Measurements from ENCODE around the gene FSTL4.

Gene FSTL4

DNA sequence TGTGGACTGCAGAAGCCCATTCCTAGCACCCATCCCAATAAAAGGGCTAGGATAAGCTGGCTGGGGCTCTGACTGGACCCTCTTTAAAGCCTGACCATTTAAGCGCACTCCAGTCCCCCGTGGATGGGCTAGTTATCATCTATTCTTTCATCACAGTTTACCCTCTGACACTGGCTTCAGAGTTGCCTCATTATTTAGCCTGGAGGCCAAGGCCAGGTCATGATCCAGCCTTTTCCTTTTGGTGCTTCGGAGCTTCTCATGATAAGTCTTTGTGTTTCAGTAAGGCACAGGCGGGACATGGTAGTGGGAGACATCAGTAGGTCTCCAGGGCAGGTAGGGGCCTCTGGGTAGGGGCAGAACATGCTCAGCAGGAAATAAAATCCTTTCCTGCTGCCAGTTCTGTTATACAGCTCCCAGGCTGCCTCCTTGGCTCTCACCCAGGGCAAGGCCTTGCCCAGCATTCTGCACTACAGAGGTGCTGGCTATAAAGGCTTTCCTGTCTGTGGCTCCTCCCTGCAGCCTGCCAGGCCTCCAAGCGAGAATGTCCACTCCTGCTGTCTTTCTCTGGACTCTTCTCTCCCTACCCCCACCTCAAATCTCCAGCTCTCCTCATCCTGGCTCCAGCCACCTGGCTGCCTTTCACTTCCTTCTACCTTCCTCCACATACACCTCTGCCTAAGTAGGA lies 128.8 kb downstream of the FSTL4 start:
- FAIRE-seq = no peak
- DNase-seq (ENCODE audit: insufficient read length, low spot score) = no peak

DNA sequence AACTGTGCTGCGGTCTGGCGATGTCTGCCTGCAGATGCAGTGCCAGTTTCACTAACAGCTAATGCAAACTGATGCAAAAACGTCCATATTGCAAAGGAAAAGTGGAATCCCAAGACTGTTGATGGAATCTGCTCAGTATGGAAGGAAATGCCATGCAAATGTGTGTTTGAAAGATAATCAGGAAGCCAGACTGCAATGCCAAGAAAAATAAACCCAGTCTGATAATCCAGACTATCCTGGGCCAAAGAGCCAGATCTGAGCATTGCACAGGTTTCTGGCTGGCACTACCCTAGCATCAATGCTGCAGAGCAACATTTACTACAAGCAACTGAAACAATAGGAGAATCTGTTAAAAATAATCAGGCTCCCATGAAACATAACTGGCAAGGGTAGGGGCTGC lies 130.3 kb downstream of the FSTL4 start:
- FAIRE-seq = no peak

DNA sequence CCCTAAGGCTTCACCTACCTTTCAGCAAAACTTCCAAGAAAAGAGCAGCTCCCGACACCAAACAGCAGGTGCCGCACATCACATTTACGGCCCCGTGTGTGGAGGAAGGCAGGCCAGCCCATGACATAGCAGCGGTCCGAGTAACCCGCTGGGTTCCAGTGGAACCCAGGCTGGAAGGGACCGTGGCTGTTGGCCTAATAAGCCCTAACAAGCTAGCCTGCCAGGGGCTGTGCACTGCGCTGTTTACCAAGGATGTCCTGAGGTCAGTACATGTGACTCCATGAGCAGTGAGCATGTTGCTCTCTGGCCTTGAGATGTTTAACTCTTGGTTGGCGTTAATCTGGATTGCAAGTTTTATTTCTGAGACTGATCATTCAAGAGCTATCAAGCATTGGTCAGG lies 131.5 kb downstream of the FSTL4 start:
- no peak for FAIRE-seq
- DNase-seq (ENCODE audit: insufficient read length, low spot score) = no peak

More for the DNA sequence above, 130.3 kb downstream of the FSTL4 start:
- no peak for DNase-seq (ENCODE audit: insufficient read length, low spot score)

DNA sequence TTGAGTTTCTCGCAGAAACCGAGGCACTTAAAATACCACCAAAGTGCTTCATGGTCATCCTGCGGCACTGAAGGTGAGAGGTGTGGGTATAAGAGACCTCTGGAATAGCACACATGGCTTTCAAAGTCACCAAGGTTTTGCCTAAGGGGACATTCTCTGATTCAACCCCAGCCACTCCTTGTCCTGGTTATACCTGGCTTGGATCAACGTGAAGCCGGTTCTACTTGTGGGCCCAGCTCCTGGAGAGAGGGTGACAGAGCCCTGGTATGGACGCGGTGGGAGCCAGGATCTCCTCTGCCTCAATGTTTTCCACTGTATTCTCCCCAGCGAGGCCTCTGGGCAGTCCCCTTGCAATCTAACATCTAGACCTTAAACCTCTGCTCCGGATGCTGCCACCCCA lies 132.0 kb downstream of the FSTL4 start:
- DNase-seq (ENCODE audit: insufficient read length, low spot score) (no peak), FAIRE-seq (no peak)

DNA sequence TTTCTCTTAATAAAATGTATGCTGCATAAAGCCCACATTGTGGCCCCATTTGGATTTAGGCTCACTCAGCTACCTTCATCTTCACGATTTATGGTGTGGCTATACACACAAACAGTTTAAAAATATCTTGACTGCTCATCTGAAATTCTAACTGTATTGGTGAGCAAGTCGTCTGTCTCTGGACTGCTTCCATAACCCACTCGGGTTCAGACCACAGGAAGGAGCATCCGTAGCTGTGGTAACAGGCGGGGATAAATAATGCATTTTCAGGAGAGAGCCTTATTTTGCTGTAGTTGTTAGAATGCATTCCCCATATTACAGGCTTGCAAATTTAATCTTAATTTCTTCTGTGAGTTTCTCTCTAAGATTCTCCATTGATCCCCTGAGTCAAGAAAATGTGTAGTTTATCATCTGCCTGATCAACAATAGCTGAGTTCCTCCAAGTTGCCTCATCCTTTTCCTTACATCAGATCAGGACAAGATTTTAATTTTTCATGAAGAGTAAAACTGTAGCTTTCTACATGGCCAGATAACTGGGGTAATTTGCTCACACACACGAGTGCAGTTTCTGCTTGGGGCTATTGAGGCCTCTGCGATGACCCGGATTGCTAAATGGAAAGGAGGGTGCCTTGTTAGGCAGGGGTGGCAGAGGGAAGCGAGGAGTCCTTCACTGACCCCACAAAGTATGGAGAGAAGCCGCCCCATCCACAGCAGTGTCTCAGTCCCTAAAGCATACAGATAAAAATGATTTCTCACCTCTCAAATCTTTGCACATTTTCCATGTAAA lies 133.9 kb downstream of the FSTL4 start:
- FAIRE-seq (no peak), DNase-seq (ENCODE audit: insufficient read length, low spot score) (no peak)

DNA sequence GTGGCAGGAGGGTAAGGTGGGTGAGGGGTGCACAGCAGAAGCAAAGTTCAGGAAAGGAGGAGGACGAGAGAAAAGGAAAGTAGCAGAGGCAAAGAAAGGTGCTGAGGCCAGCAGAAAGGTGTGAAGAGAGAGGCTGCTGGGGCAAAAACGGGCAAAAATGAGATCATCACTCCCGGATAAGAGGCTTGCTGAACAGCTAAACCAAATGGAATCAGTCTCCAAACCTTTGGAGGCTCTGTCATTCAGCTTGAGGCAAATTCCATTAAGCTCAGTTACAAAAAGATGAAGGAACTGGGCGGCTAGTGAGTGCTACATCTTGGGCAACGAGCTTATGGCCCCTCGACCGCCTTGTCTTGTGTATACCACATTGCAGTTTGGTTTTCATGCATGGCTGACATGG lies 136.4 kb downstream of the FSTL4 start:
- DNase-seq (ENCODE audit: insufficient read length, low spot score) = no peak
- FAIRE-seq = no peak

DNA sequence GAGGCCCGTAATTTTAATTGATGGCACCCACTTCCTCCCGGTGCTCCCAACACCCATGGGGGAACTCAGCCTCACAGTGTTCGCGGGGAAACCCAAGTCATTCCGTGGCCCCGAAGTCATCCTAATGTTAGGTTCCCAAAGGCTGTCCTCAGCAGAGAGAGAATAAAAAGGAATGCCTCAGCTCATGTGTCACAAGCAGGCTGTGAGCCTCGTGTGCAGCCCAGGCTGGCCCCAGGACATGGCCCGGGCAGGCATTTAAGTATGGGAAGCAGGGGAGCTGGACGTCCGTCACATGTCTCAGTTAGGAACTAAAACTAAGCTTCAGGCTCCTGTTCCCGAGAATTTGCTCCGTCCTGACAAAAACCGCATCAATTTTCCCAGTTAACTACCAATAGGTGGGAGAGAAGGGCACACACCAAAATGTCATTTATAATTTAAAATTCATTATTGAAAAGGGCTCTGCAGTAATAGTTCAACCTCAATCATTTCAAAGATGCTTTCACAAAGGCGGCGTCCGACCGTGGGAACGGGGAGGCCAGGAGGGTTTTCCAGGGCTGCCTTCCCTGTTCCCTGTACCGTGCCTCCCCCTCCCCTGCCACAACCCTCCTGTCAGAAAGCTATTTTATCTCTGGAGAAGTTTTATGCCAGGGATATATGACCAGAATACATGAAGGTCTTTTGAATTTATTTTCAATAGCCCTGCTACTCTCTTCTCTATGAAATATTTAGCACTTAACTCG lies 137.3 kb downstream of the FSTL4 start:
- DNase-seq (ENCODE audit: insufficient read length, low spot score) = no peak
- no peak for FAIRE-seq

DNA sequence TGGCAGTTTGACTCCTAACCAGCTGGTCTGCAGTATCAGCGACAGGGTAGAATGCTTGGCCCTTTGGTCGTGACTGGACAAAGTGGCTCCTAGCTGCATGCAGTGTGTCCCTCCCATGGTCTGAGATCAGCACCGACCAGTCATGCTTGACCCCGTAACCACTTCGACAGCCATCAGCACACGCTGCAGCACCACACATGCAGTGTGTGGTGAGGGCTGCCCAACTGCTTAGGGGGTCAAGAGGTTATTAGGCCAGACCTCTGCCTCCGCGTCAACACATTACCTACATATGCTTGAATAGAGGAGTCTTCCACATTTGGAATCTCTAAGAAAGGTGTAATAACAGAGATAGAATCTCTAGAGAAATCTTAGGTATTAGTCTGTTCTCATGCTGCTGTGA lies 139.1 kb downstream of the FSTL4 start:
- no peak for DNase-seq (ENCODE audit: insufficient read length, low spot score)
- no peak for FAIRE-seq

DNA sequence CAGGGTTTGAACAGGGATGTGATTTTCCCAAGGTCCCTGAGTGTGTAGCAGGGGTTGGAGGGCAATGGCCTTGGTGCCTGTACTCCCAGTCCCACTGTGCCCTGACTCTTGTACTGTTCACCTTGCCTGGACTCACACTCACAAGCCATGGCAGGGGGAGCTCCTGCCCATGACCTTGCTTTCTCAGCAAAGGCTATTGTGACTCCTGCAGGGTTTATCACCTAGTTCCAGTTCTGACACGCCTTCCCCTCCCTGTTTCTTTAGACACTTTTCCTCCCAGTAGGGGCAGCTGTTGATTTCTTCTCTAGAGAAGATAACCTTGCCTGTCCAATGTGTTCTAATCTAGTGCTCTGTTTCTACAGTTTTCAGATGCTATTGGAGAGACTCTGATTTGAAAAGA lies 139.5 kb downstream of the FSTL4 start:
- FAIRE-seq (no peak), DNase-seq (ENCODE audit: insufficient read length, low spot score) (no peak)

DNA sequence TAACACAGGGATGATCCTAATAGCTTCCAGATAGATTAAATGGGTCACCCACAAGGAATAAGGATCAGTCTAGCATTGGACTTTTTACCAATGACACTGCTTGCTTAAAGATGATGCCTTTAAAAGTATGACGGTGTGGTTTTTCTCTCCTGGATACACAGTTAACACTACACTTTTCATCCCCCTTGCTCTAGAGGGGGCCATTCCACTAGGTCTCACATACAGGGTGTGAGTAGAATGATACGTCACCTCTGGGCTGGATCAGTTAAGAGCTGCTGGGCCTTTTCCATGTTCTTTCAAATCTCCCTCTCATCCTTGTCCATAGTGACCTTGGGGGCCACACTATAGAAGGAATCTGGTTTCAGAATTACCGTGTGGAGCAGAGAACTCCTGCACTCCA lies 140.6 kb downstream of the FSTL4 start:
- DNase-seq (ENCODE audit: insufficient read length, low spot score) = no peak
- no peak for FAIRE-seq

DNA sequence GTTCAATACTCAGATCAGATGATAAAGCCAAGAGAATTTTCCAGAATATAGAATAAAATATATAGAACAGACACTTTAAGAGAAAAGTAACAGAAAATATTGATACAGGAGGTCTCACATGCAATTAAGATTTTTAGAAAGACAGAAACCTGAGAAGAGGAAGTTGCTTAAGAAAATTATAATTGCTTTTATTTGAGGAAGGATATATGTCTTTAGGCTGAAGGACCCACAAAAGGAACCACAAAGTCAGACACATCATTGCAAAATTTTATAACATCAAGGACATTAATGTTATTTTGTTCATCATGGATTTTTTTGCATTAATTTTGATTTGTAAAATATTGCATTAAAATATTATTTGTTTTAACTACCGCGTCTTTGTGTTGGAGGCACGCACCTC lies 141.5 kb downstream of the FSTL4 start:
- no peak for DNase-seq (ENCODE audit: insufficient read length, low spot score)
- FAIRE-seq = no peak

DNA sequence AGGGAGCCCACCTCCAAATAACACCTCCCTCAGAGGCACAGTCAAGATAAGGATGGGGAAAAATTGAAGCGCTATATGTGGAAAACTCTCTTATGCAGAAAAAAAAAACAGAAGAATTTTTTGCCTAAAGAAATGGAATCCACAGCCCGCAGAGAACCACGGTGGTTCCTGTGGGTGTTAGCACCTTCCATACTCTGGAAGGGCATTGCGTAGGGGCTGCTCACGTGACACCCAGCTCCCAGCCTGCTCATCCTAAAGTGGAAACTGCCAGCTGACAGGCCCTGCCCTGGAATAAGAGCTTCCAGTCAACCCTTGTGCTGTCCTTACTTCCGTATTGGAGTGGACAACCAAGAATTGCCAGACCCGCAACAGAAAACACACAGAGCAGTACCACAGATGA lies 142.5 kb downstream of the FSTL4 start:
- no peak for FAIRE-seq

DNA sequence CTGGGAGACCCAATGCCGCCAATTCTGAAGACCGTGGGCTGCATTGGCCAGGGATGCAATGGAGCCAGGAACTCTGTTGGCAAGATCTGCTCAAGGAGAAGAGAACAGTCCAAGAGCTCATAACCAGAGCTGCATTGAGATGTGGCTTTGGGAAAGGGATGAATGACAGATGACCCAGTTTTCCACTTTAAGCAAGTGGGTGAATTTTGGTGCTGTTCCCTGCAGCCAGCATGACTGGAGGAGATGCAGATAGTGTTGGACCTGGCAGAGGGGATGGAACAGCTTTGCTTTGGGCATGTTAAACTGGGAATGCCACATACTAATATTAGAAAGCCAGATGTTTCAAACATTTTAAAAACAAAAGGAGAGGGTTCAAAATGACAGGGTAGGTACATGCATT lies 143.1 kb downstream of the FSTL4 start:
- DNase-seq (ENCODE audit: insufficient read length, low spot score) (no peak), FAIRE-seq (no peak)

More for the DNA sequence above, 142.5 kb downstream of the FSTL4 start:
- no peak for DNase-seq (ENCODE audit: insufficient read length, low spot score)

DNA sequence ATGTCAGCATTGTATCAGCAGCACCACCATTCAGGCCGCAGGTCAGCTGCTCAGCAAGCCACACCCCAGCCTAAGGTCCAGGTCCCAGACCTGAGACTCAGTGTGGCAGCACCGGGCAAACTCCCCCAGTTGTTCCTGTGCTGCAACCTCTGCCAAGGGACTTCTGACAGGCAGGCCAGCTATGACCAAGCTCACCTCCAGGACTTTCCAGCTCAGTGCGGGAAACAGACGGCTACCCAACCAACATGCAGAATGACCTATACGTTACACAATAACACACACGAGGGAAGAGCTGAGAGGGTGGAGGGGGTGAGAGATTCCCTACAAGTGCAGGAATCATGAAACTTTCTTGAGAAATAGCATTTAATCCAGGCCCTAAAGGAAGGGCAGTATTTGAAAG lies 143.7 kb downstream of the FSTL4 start:
- FAIRE-seq = no peak
- DNase-seq (ENCODE audit: insufficient read length, low spot score) = no peak

DNA sequence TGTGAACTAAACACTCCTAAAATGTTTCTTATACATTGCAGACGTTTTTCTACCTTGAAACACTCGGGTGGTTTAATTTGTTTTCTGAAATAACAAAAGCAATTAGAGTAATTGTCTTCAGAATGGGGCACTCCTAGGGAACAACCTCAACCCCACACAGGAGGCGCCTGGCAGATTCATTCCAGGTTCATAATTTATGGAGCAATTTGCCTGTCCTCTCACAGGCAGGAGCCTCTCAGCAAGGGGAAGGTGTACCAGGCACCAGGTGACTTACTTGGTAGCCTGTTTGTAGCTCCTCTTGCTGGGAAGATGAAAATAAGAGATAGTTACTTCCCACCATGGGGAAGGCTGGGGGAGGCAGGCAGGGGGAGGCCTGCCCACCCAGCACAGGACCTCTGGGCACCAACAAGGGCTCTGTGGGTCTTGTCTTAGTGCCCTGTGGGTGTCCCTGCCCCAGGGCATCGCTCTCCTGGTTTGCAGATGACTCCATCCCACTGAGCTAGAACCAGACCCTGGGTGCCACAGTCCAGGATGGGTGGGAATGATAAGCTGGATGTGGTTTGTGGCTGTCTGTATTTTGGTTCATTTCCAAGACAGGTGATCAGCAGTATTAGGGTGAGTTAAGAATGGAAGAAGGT lies 144.4 kb downstream of the FSTL4 start:
- DNase-seq (ENCODE audit: insufficient read length, low spot score) = no peak

DNA sequence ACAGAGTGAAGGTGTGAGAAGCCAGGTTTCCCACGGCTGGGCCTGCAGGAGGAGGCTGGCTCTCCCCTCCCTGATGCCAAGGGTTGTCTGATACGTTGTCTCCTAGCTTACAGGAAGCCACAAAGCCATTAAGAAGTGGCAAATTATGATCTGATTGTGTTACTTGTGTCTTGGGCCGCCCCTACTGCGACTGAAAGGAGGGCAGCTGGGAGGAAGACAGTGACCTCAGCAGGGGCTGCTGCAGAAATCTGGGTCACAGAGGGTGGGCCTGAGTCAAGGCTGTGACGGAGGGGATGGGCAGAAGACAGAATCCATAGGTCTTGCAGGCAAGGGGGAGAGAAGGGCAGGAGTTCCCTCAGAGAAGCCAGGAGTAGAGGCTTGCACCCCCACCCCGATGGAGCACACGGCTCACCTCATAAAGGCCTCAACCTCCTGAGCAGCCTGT lies 145.0 kb downstream of the FSTL4 start:
- FAIRE-seq (peak; percentile 16), DNase-seq (ENCODE audit: insufficient read length, low spot score) (no peak)

More for the DNA sequence above, 144.4 kb downstream of the FSTL4 start:
- no peak for FAIRE-seq

DNA sequence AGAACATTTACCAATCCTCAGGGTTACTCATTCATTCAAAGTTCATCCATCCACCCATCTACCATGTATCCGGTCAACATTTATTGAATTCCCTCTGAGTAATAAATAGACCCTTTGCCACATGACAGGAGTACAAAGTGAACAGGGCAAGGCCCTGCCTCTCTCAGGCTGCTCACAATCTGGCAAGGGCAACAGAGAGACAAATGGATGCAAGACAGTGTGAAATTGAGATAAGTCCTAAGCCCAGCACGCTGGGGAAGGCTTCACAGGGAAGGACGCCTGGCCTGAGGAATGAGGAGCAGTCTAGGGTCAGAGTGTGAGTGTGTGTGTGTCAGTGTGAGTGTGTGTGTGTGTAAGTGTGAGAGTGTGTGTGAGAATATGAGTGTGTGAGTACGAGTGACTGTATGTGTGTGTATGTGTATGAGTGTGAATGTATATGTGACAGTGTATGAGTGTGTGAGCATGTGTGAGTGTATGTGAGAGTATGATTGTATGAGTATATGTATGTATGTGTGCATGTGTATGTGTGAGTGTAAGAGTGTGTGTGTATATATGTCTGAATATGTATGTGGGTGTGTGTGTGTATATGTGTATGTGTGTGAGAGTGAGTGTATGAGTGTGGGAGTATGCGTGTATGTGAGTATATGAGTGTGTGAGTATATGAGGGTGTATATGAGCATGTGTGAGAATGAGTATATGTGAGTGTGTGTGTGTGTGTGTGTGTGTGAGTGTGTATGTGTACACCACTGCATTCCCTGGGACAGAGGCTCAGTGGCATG lies 145.6 kb downstream of the FSTL4 start:
- peak; percentile 98 for FAIRE-seq

DNA sequence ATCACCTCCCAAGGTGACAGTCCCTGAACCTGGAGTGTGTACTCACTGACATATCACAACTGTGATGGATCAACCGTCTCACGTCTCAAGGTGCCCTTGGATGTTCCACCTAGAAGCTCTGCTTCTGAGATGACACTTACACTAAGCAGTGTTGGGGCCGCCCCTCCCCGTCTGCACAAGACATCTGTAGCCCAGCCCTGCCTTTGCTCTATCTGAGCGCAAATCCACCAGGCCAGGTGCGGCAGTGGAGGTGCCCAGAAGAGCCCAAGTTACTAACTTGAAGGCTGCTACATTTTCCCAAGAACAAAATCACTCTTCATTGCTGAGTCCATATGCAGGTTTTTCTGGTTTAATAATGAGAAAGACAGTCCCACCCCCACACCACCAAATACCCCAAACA lies 148.3 kb downstream of the FSTL4 start:
- DNase-seq (ENCODE audit: insufficient read length, low spot score) (no peak), FAIRE-seq (no peak)

More for the DNA sequence above, 145.6 kb downstream of the FSTL4 start:
- DNase-seq (ENCODE audit: insufficient read length, low spot score) = no peak

DNA sequence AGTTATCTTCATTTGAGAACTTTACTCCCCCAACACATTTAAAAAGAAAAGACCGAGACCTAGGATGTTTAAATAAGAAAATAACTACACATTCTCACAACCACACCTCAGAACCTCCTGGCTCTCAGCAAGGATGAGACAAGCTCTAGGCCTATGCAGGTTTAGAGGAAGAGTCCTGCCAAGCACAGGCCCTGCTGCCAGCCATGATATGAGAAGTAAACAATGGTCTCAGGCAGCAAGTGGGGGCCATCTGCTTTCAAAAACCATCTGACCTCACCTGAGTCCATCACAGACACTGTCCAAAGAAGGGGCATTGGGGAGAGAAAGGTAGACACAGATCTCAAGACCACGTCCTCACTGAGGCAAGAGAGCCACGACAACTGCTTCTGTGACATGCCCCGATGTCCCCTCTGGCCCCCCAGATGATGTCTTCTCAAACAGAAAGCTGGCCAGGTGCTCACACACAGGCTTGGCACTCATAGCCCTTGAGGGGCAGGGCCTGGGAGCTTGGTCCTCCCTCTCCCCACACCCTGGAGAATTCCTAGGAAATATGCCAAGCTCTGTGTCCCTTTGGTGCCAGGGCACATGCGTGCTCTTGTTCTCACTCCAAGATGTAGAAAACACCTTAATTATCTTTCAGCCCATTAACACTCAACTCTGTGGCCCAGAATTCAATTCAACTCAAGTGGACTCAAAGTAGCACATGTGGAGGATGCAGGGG lies 150.4 kb downstream of the FSTL4 start:
- DNase-seq (ENCODE audit: insufficient read length, low spot score) = no peak
- no peak for FAIRE-seq

Data from HTR-8/SVneo (cell line).